Endodermal cell (in vitro differentiated cells): ENCODE data around the gene UBA52. TPM values are rescaled to one million over a fixed set of nuclear protein-coding genes. Genes with fewer than 3 reads are reported as not detected.

ENCODE experiments used
- DNase-seq: peaks from one replicate; pipeline ENCODE4 v3.0.0-alpha.2; 2017
- H3K27ac ChIP-seq: 2 replicates; pipeline ENCODE4 v1.5.1; 2013; ENCODE audit warnings: mild to moderate bottlenecking, low read depth, low read length, moderate library complexity
- H3K27me3 ChIP-seq: 2 replicates; pipeline ENCODE4 v1.6.1; 2013; ENCODE audit warnings: mild to moderate bottlenecking, low read length, moderate library complexity; ENCODE audit not compliant: insufficient read depth, control insufficient read depth, poor library complexity, severe bottlenecking
- H3K36me3 ChIP-seq: 2 replicates; pipeline ENCODE4 v1.7.0; 2013; ENCODE audit warnings: mild to moderate bottlenecking, low read length, moderate library complexity; ENCODE audit not compliant: control insufficient read depth, insufficient read depth
- H3K4me1 ChIP-seq: one replicate; pipeline ENCODE4 v1.7.0; 2013; ENCODE audit warnings: low read length; ENCODE audit not compliant: control insufficient read depth, insufficient read depth
- H3K4me3 ChIP-seq: 2 replicates; pipeline ENCODE4 v1.5.1; 2013; ENCODE audit warnings: mild to moderate bottlenecking, low read length, moderate library complexity
- H3K9ac ChIP-seq: 2 replicates; pipeline ENCODE4 v1.6.1; 2013; ENCODE audit warnings: mild to moderate bottlenecking, low read length, moderate library complexity; ENCODE audit not compliant: poor library complexity, severe bottlenecking; ENCODE audit errors: extremely low read depth
- H3K9me3 ChIP-seq: 2 replicates; pipeline ENCODE4 v1.6.1; 2013; ENCODE audit warnings: mild to moderate bottlenecking, low read length, moderate library complexity; ENCODE audit not compliant: control insufficient read depth
- H3K27ac Mint-ChIP-seq: 2 replicates; pipeline ENCODE4 v1.8.0; 2020; ENCODE audit warnings: mixed read lengths
- H3K27me3 Mint-ChIP-seq: 2 replicates; pipeline ENCODE4 v1.8.0; 2021; ENCODE audit warnings: mild to moderate bottlenecking, mixed read lengths; ENCODE audit not compliant: insufficient read depth
- H3K36me3 Mint-ChIP-seq: 2 replicates; pipeline ENCODE4 v1.8.0; 2020; ENCODE audit warnings: low read depth, mixed read lengths
- H3K4me1 Mint-ChIP-seq: 2 replicates; pipeline ENCODE4 v1.8.0; 2020; ENCODE audit warnings: mixed read lengths
- H3K4me3 Mint-ChIP-seq: 2 replicates; pipeline ENCODE4 v1.8.0; 2020; ENCODE audit warnings: mild to moderate bottlenecking, moderate library complexity, mixed read lengths
- H3K9me3 Mint-ChIP-seq: 2 replicates; pipeline ENCODE4 v1.8.0; 2020; ENCODE audit warnings: mild to moderate bottlenecking, mixed read lengths
- WGBS, 2 experiments: methylation state at CpG; one replicate each; pipeline versions ENCODE4 v1.1.5 to v1.1.7; 2013; ENCODE audit warnings: missing lambda C conversion rate in 2 of 2, mixed read lengths in 1 of 2; ENCODE audit not compliant: insufficient coverage in 1 of 2, insufficient read length in 1 of 2; 5-methylcytosine and 5-hydroxymethylcytosine counted together
- total RNA-seq, 2 donors: library from RNA; stranded (reverse); fragmentation: NEBNext Ultra II Directional in 1 of 2; extraction: Animal tissue kit (Norgen Biotek cat#: 25700) in 1 of 2; gene quantifications; 2 replicates in 1 of 2; 3 replicates in 1 of 2; pipeline ENCODE4 v1.2.1, GENCODE V29; 2021
- TF ChIP-seq, protein P1 (sequence below): fragments of 200-600 bp; sonication (generic); conservative IDR thresholded peaks from 2 replicates; pipeline ENCODE4 v1.5.0; 2021; ENCODE audit warnings: antibody characterized with exemption, mild to moderate bottlenecking

Gene UBA52
- total RNA-seq, 2 donors from 2014 or later = 1,143 to 1,222 TPM

GRCh38 chr19:18607226-18608101, 35.8 kb downstream of the UBA52 start:
- Histone ChIP-seq H3K27me3 (peaks cover 95% of the 10 kb centered on the region), H3K4me3 (no peak overlapping the region), H3K4me1 (peaks cover 6% of the 10 kb centered on the region), H3K9ac (no peak overlapping the region), H3K36me3 (no peaks in the 10 kb centered on the region), H3K9me3 (no peaks in the 10 kb centered on the region), H3K27ac (no peak overlapping the region)
- H3K9me3 Mint-ChIP-seq = no peaks in the 10 kb centered on the region
- H3K4me1 Mint-ChIP-seq = peaks cover 19% of the 10 kb centered on the region
- H3K27me3 Mint-ChIP-seq = peaks cover 81% of the 10 kb centered on the region
- DNase-seq = peak; percentile 71
- H3K4me3 Mint-ChIP-seq = peak overlapping the region; percentile 37
- H3K27ac Mint-ChIP-seq = no peak overlapping the region
- H3K36me3 Mint-ChIP-seq = no peaks in the 10 kb centered on the region
- TF ChIP-seq, protein P1, sequence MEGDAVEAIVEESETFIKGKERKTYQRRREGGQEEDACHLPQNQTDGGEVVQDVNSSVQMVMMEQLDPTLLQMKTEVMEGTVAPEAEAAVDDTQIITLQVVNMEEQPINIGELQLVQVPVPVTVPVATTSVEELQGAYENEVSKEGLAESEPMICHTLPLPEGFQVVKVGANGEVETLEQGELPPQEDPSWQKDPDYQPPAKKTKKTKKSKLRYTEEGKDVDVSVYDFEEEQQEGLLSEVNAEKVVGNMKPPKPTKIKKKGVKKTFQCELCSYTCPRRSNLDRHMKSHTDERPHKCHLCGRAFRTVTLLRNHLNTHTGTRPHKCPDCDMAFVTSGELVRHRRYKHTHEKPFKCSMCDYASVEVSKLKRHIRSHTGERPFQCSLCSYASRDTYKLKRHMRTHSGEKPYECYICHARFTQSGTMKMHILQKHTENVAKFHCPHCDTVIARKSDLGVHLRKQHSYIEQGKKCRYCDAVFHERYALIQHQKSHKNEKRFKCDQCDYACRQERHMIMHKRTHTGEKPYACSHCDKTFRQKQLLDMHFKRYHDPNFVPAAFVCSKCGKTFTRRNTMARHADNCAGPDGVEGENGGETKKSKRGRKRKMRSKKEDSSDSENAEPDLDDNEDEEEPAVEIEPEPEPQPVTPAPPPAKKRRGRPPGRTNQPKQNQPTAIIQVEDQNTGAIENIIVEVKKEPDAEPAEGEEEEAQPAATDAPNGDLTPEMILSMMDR = no peak
- 4 to 5% methylated on average over 4 to 67 of the region's 68 CpGs for WGBS, 2 experiments

DNA sequence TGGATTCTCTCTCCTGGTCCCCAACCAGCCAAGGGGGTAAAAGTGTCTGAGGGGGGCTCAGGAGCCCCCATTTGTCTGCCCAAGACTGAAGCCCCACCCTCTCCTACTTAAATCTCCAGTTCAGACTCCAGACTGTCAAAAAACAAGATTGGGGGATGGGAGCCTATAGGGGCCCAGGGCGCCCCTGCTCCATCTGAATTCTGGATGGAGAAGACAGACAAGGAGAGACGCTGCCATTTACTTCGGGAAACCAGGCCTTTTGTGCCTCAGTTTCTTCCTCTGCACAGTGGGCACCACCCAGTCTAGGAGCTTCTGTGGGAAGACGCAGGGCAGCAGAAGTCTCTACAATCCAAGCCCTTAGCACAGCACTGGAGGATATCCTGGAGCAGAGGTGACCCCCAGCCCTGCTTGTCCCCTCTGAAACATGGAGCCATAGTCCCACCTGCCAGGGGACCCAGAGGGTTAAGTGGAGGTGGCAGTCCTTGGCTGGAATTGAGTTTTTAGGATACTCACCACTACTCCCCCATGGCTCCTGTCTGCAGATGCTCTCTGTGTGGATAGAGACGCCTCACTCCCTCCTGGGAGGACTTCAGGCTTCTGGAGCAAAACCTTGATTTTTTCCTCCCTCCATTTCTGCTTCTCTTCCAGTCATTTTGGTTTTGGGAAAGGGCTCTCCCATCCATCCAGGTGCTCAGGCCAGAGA, 36.6 kb downstream of the UBA52 start:
- Mint-ChIP-seq H3K27me3 (peaks cover 82% of the 10 kb centered on the region), H3K4me3 (peak overlapping the region; percentile 37), H3K36me3 (no peaks in the 10 kb centered on the region), H3K27ac (no peak overlapping the region), H3K4me1 (peaks cover 19% of the 10 kb centered on the region), H3K9me3 (no peaks in the 10 kb centered on the region)
- no peaks in the 10 kb centered on the region for H3K36me3 ChIP-seq
- H3K27ac ChIP-seq = no peak overlapping the region
- TF ChIP-seq, protein P1 = no peak
- no peak overlapping the region for H3K4me3 ChIP-seq
- H3K9ac ChIP-seq = no peak overlapping the region
- H3K9me3 ChIP-seq = no peaks in the 10 kb centered on the region
- DNase-seq = no peak
- 14 to 39% methylated on average over 4 to 5 of the region's 5 CpGs for WGBS, 2 experiments
- peaks cover 95% of the 10 kb centered on the region for H3K27me3 ChIP-seq
- H3K4me1 ChIP-seq = peaks cover 6% of the 10 kb centered on the region

- H3K9ac ChIP-seq = no peak overlapping the region
- TF ChIP-seq, protein P1 = no peak
- peaks cover 86% of the 10 kb centered on the region for H3K27me3 Mint-ChIP-seq
- peaks cover 95% of the 10 kb centered on the region for H3K27me3 ChIP-seq
- WGBS, 2 experiments = 34 to 46% methylated on average over 8 to 9 of the region's 9 CpGs
- no peaks in the 10 kb centered on the region for H3K36me3 ChIP-seq
- H3K36me3 Mint-ChIP-seq = no peaks in the 10 kb centered on the region
- peaks cover 21% of the 10 kb centered on the region for H3K4me1 Mint-ChIP-seq
- no peaks in the 10 kb centered on the region for H3K9me3 ChIP-seq
- no peak overlapping the region for H3K27ac ChIP-seq
- DNase-seq = no peak
- peak overlapping the region; percentile 44 for H3K4me3 Mint-ChIP-seq
- H3K4me3 ChIP-seq = no peak overlapping the region
- no peak overlapping the region for H3K27ac Mint-ChIP-seq
- peaks cover 6% of the 10 kb centered on the region for H3K4me1 ChIP-seq
- no peaks in the 10 kb centered on the region for H3K9me3 Mint-ChIP-seq
These were observed 37.4 kb downstream of the UBA52 start for GRCh38 chr19:18608805-18609716.
